HL-60/S4 treated with phorbol 12-myristate 13-acetate at 8.2 ng/mL for 4 days and 3 days (cell line): ENCODE measurements around the gene C19orf47.

Experiments used
- in situ Hi-C: fragments of 300-500 bp; cut with MboI; formaldehyde crosslinking; loops from 2 replicates; pipeline ENCODE4 v1.15.0; 2022; ENCODE audit warnings: low sequenced_read_pairs

Gene C19orf47

DNA sequence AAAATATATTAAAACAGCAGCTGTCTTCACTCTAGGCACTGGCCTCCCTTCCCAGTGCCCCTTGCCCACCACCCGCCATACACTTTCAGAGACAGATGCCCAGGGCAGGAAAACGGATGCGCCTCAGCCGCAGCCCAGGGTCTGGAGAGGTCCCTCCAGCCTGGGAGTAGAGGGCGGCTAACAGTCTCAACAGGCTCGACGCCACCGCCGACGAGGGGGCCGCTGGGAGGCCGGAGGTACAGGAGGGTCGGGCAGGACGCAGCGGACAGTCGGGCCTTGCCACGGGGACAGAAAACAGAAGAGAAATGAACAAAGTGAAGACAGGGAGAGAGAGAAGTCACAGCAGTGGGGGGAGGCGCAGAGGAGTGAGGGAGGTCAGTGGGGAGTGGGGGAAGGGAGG, 27.1 kb downstream of the C19orf47 start:
- in situ Hi-C loops = loop anchor here (25.0 kb wide), 1 partner anchor 316 kb away; no protein-coding TSS in a partner anchor

DNA sequence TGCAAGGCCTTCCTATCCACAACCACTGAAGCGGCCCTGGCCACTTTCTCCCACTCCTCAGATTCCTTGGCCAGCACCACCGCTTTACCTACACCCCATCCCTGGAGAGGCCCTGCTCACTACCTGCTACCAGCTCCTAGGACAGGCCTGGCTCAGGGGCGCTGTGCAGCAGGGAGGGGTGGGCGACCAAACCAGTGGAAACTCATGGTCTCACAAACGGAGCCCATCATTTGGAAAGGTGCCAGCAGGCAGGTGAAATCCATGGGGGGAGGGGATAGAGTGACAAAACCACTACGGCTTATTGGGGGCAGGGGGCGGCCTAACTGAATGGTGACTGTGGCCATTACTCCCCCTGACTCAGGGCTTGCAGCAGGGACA, 27.6 kb downstream of the C19orf47 start:
- in situ Hi-C loops = loop anchor here (25.0 kb wide), 1 partner anchor 317 kb away; no protein-coding TSS in a partner anchor

DNA sequence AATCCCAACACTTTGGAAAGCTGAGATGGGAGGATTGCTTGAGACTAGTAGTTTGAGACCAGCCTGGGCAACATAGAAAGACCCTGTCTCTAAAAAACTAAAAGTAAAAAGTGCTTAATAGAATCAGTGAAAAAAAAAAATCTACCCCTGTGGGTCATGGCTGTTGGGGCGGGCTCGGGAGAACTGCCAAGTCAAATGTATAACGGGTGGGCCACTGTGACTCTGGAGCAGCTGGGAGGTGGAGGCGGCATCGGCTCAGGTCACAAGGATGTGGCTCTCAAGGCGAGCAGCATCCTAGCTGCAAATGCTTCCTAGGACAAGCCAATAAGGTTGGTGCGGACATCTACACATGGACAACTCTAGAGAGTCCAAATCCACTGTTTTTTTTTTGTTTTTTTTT, 30.9 kb downstream of the C19orf47 start:
- in situ Hi-C loops = loop anchor here (25.0 kb wide), 1 partner anchor 320 kb away; no protein-coding TSS in a partner anchor

DNA sequence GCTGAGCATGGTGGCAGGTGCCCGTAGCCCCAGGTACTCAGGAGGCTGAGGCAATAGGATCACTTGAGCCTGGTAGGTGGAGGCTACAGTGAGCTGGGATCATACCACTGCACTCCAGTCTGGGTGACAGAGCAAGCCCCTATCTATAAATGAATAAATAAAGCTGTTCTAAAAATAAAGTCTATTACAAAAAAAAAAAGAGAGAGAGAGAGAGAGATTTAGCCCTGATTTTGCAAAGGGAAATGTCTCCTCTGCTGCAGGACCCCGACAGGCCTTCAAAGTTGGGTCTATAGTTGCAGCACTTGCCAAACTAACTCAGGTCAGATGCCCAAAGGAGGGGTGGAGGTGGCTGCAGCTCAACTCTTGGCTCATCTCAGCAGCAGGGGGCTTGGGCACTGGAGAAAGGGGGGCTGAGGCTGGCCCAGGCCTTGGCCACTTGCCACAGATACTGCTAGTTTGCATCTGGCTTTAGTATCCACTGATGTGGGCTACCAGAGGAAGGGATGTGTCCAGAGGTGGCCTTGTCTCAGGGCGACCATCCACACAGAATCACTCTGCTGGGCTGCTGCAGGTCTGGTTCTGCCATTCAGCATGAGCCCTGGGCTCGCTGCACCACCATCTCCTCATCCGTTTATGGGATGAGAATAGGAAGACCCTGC, 32.3 kb downstream of the C19orf47 start:
- in situ Hi-C loops = loop anchor here (25.0 kb wide), 1 partner anchor 321 kb away; no protein-coding TSS in a partner anchor

DNA sequence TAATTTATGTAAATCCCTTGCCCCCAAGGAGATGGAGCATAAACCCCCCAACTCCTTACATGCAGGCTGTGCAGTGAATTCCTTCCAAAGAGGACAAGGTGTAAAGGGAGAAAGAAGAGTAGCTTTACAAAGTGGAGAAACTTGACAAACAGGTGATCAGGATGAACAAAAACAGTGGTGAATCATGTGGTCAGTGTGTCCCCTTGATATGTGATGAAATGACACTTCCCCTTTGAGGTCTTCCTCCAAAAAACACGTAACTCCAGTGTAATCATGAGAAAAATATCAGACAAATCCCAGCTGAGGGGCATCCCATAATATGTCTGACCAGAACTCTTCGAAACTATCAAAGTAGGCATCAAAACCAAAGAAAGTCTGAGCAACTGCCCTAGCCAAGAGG, 33.5 kb downstream of the C19orf47 start:
- in situ Hi-C loops = loop anchor here (25.0 kb wide), 1 partner anchor 323 kb away; no protein-coding TSS in a partner anchor

DNA sequence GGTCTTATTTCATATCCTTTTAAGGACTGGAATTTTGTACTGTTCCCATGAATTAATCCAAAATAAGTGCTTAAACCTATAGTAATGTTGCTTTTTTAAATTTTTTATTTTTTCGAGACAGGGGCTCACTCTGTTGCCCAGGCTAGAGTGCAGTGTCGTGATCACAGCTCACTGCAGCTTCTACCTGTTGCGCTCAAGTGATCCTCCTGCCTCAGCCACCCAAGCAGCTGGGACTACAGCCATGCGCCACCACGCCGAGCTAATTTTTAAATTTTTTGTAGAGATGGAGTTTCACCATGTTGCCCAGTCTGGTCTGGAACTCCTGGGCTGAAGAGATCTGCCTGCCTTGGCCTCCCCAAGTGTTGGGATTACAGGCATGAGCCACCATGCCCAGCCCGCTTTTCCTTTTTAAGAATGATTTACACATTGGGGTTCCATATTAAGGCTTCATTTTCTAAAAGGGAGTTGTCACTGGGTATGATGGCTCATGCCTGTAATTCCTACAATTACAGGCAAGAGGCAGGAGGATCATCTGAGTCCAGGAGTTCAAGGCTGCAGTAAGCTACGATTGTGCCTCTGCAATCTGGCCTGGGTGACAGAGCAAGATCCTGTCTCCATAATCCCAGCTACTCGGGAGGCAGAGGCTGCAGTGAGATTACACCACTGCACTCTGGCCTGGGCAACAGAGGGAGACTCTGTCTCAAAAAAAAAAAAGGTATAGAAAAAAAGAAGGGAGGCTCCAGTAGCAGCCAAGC, 34.8 kb downstream of the C19orf47 start:
- in situ Hi-C loops = loop anchor here (25.0 kb wide), 1 partner anchor 324 kb away; no protein-coding TSS in a partner anchor

DNA sequence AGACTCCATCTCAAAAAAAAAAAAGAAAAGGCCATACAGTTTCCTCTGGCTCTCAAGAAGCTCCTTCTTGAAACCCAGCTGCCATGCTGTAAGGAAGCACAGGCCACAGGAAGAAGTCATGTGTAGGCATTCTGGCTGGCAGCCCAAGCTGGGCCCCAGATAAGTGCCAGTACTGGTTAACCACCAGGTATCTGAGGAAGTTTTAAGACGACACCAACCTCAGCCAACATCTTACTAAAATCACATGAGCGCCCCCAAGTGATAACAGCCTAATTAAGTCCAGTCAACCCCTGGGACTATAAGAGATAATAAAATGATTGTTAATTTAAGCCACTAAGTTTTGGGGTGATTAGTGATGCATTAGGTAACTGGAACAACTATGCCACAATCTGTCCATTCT, 35.7 kb downstream of the C19orf47 start:
- in situ Hi-C loops = loop anchor here (25.0 kb wide), 1 partner anchor 325 kb away; no protein-coding TSS in a partner anchor

DNA sequence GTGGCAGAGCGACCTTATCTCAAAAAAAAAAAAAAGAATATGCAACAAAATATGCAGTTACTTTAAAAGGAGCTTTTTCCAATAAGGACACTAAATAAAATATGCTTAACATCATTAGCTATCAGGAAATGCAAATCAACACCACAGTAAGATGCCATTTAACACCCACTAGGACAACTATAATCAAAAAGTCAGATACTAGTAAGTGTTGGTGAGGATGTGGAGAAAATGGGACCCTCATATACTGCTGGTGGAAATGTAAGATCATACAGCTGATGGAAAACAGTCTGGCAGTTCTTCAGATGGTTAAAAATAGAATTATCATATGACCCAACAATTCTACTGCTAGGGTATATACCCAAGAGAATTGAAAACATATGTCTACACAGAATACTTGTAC, 38.5 kb downstream of the C19orf47 start:
- in situ Hi-C loops = loop anchor here (25.0 kb wide), 1 partner anchor 328 kb away; no protein-coding TSS in a partner anchor

DNA sequence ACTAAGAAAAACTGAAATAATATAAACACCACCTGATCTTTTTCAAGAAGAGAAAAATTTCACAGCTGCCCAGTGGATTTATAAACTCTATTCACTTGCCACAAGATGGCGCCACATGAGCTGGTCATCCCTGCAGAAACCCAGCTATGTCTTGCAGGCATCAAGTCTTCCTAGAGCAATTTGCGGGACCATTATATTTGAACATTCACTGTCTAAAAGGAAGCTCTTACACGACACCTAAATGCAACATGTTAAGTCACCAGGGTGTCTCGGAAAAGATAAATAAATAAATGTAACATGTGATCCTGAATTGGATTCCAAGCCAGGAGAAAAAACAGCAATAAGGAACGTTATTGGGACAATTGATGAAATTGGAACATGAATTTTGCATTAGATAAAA, 42.8 kb downstream of the C19orf47 start:
- in situ Hi-C loops = loop anchor here (25.0 kb wide), 1 partner anchor 332 kb away; no protein-coding TSS in a partner anchor

DNA sequence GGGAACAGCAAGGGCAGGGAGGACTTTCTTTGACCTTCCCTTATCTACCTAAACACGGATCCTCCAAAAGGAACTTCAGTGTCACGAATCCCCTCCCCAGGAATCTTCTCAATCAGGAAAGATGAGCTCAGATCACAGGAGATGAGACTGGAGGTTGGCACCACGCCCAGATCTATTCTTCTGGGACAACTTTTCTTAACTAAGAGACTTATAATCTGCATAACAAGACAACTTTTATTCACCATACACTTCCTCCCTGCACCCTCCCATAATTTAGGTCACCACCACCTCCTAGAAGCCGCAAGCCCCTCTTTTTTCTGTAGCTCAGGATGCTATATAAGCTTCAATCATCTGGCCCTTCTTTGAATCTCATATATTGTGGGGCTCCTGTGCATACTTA, 43.9 kb downstream of the C19orf47 start:
- in situ Hi-C loops = loop anchor here (25.0 kb wide), 1 partner anchor 333 kb away; no protein-coding TSS in a partner anchor

DNA sequence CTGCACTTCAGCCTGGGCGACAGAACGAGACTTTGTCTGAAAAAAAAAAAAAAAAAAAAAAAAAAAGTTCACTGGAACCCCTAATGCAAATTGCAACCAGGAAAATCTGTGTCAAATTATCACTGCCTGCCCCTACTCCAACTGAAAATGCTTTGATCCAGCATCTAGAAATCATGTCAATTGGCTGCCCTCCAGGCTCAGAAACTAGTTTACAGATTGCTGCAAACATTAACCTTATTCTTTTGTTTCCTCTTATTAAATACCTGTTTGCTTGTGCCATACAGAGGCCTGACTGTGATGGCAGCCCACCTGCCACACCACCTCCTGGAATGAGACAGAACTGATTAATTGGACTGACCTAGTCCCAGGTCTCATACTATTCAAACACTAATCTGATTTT, 44.4 kb downstream of the C19orf47 start:
- in situ Hi-C loops = loop anchor here (25.0 kb wide), 1 partner anchor 334 kb away; no protein-coding TSS in a partner anchor

DNA sequence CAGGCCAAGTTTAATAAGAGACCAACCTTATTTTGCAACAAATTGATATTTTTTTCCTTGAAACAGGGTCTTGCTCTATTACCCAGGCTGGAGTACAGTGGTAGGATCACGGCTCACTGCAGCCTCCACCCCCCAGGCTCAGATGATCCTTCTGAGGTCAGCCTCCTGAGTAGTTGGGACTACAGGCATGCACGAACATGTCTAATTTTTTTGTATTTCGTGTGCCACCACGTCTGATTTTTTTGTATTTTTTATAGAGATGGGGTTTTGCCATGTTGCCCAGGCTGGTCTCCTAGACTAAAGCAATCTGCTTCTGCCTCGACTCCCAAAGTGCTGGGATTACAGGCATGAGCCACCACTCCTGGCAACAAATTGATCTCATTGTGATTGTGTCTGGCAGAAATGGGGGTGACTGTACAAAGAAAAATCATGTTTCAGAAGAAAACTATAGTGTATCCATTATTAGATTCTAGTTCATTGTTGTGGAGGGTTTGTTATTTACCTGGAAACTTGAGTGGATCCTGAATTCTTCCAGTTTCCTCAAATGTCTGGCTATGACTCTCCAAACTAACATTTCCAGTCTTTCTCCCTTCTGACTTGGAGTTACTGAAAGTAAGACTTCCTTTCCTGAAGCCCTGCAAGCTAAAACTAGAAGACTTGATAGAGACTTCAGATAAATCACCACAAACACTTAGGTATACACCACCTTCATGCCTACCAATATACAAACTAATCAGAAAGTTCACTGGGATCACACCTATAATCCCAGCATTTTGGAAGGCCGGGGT, 45.8 kb downstream of the C19orf47 start:
- in situ Hi-C loops = loop anchor here (25.0 kb wide), 1 partner anchor 335 kb away; no protein-coding TSS in a partner anchor

DNA sequence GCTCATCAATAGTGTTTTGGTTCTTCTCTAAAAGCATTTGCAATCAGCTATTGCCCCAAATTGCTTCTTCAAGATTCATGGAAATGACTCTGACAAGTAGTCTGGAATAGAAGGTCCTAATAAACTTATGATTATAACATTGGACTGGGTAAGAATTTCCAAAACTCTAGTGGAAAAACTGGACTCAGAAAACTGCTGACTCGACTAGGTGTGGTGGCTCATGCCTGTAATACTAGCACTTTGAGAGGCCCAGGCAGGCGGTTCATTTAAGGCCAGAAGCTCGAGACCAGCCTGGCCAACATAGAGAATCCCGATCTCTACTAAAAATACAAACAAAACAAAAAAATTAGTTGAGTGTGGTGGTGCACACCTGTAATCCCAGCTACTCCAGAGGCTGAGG, 47.5 kb downstream of the C19orf47 start:
- in situ Hi-C loops = loop anchor here (25.0 kb wide), 1 partner anchor 337 kb away; no protein-coding TSS in a partner anchor

DNA sequence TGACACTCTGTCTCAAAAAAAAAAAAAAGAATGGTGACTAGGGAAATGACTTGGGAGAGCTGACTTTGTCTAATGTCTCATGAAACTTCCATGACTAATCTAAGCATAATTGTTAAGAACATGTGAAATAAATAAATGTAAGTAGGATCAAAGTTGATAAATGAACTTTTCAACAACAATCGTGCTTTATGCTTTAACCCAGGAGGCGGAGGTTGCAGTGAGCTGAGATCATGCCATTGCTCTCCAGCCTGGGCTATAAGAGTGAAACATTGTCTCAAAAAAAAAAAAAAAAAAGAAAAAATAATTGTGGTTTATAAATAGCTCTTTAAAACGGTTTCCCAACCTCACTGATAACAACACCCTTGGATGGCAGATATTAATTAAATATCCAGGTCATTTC, 50.2 kb downstream of the C19orf47 start:
- in situ Hi-C loops = no loop called here

DNA sequence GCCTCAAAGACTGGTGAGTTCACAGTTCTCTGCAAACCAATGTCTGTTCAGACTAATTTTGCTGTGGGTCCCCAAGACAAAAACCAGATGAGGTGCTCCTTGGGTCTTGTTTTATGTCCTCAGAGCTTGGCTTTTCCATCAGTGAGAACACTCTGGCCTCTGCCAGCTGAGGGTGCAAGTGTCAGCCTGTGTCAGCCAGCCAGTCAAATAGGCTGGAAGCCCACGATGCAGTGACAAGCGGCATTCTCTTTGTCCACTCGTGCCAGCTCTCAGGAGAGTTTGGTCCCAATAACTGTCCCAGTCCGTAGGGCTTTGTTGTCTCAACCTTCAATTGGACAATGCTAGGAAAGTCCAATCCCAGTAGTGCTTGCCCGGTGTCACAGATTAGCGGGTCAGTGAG, 53.6 kb downstream of the C19orf47 start:
- in situ Hi-C loops = no loop called here

DNA sequence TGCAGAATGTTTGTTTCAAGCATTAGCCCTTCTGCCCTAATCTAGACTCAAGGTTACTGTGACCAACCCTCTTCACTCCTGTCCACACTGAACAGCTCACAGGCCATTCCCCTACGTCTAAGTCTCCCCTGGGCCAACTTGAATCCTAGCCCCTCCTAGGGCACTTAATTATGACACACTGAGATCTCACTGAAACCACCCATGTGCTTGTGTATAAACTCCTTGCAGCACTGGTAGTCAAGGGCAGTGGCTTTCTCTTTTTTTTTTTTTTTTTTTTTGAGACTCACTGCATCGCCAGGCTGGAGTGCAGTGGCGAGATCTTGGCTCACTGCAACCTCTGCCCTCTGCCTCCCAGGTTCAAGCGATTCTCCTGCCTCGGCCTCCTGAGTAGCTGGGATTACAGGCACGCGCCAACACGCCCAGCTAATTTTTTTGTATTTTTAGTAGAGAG, 61.2 kb downstream of the C19orf47 start:
- in situ Hi-C loops = no loop called here

DNA sequence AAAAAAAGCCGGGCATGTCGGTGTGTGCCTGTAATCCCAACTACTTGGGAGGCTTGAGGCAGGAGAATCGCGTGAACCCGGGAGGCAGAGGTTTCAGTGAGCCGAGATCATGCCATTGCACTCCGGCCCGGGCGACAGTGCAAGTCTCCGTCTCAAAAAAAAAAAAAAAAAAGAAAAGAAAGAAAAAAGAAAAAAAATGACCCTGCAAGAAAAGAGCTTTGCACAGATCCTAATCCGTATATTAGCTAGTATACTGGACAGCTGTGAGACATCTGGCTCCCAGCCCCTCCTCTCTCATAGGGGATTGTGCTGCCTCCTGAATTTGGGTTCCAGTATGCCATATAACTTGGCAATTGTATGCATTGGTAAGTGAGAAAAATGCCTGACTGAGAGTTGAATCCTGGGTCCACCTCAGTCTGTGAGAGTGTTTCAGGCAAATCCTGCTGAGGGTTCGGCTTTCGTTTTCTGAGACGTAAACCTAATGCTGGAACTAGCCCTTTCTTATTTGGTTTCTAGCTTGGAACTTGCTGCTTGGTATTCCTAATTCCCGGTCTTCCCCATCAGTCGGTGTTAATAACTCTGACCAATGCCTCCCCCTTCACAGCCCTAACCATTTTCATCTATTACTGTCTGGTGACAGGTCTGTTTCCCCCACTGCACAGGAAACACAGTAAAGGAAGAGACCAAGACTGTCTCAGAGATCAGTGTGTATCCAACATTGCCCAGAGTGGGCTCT, 61.8 kb downstream of the C19orf47 start:
- in situ Hi-C loops = no loop called here

DNA sequence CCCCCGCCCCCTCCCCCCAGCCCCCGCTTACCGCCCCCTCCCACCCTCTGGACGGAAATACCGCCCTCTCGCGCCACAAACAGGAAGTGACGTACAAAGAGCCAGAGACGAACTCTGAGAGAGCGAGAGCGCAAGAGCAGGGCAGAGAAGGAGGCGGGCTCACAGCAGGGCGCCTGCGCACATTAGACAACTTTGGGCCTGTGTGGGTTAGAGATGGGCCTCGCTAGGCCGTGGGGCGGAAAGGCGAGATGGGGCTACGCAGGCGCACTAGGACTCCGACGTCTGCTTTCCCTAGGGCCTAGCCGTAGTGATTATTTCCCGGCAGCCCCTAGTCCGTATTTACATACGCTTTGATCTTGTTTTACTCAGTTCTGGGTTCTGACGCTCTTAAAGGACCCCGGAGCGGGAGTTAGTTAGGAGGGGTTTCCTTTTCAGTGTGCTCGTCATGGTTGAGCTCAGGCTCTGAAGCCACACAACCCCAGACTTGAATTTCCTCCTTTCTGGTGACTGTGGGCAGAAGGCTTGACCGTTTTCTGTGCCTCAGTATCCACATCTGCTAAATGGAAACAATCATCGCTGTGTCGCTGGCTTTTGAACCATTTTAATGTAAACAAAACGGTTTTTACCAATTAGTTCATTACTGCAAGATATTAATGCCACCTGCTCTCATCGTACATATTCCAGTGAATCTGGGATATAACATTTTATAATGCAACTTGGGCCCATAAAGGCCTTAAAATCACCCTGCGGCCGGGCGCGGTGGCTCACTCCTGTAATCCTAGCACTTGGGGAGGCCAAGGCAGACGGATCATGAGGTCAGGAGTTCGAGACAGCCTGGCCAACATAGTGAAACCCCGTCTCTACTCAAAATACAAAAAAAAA, 62.6 kb downstream of the C19orf47 start:
- in situ Hi-C loops = no loop called here
